HepG2 (cell line): ENCODE results near the gene TMEM120A. TPM values are rescaled to one million over a fixed set of nuclear protein-coding genes. Genes with fewer than 3 reads are reported as not detected.

ENCODE experiments used
- CHD2 ChIP-seq: IDR thresholded peaks from 2 replicates; pipeline ENCODE4 v1.6.1; 2011; ENCODE audit warnings: low read depth, low read length, improper control_type of control experiment
- CREB3 ChIP-seq: sonication (generic); formaldehyde crosslinking; IDR thresholded peaks from 2 replicates; pipeline ENCODE4 v1.5.0; 2020; ENCODE audit warnings: missing genetic modification reagents
- CSRNP2 ChIP-seq: sonication (generic); formaldehyde crosslinking; conservative IDR thresholded peaks from 2 replicates; pipeline ENCODE4 v1.8.0; 2022; ENCODE audit warnings: low read depth, missing genetic modification reagents
- ELK4 ChIP-seq: sonication (generic); formaldehyde crosslinking; IDR thresholded peaks from 2 replicates; pipeline ENCODE4 v1.9.0; 2021; ENCODE audit warnings: missing genetic modification reagents, borderline replicate concordance
- IRF9 ChIP-seq: sonication (generic); formaldehyde crosslinking; IDR thresholded peaks from 2 replicates; pipeline ENCODE4 v1.8.0; 2022; ENCODE audit warnings: missing genetic modification reagents, mild to moderate bottlenecking, borderline replicate concordance
- MED13 ChIP-seq: sonication (generic); formaldehyde crosslinking; IDR thresholded peaks from 2 replicates; pipeline ENCODE4 v1.5.0; 2020; ENCODE audit warnings: missing genetic modification reagents
- MLLT10 ChIP-seq: sonication (generic); formaldehyde crosslinking; IDR thresholded peaks from 2 replicates; pipeline ENCODE4 v1.4.0; 2020; ENCODE audit warnings: missing genetic modification reagents
- MYPOP ChIP-seq: sonication (generic); formaldehyde crosslinking; IDR thresholded peaks from 2 replicates; pipeline ENCODE4 v1.8.1; 2023; ENCODE audit warnings: mild to moderate bottlenecking, moderate library complexity, missing genetic modification reagents
- NCOA2 ChIP-seq: sonication (generic); formaldehyde crosslinking; IDR thresholded peaks from 2 replicates; pipeline ENCODE4 v1.8.0; 2022; ENCODE audit warnings: inconsistent platforms
- NFYC ChIP-seq: IDR thresholded peaks from 2 replicates; pipeline ENCODE4 v1.6.1; 2016; ENCODE audit warnings: missing genetic modification reagents, missing compliant biosample characterization
- SETDB1 ChIP-seq: sonication (generic); formaldehyde crosslinking; IDR thresholded peaks from 2 replicates; pipeline ENCODE4 v1.5.1; 2020; ENCODE audit warnings: missing genetic modification reagents, mild to moderate bottlenecking, borderline replicate concordance
- SUZ12 ChIP-seq: fragments of 150-350 bp; IDR thresholded peaks from 2 replicates; pipeline ENCODE4 v1.6.1; 2014; ENCODE audit warnings: low read depth, low read length
- TFE3 ChIP-seq: IDR thresholded peaks from 2 replicates; pipeline ENCODE4 v1.6.1; 2016
- ZBTB44 ChIP-seq: sonication (generic); formaldehyde crosslinking; IDR thresholded peaks from 2 replicates; pipeline ENCODE4 v1.4.0; 2020; ENCODE audit warnings: missing genetic modification reagents
- ZFP37 ChIP-seq: sonication (generic); formaldehyde crosslinking; IDR thresholded peaks from 2 replicates; pipeline ENCODE4 v1.4.0; 2020; ENCODE audit warnings: missing genetic modification reagents, borderline replicate concordance
- ZMAT3 ChIP-seq: sonication (generic); formaldehyde crosslinking; conservative IDR thresholded peaks from 2 replicates; pipeline ENCODE4 v1.7.0; 2021; ENCODE audit warnings: missing genetic modification reagents
- ZNF160 ChIP-seq: sonication (generic); formaldehyde crosslinking; IDR thresholded peaks from 2 replicates; pipeline ENCODE4 v1.8.0; 2022; ENCODE audit warnings: mild to moderate bottlenecking, inconsistent platforms, missing genetic modification reagents
- ZNF44 ChIP-seq: sonication (generic); formaldehyde crosslinking; IDR thresholded peaks from 2 replicates; pipeline ENCODE4 v1.5.1; 2020; ENCODE audit warnings: mild to moderate bottlenecking, missing genetic modification reagents
- ZNF547 ChIP-seq: sonication (generic); formaldehyde crosslinking; IDR thresholded peaks from 2 replicates; pipeline ENCODE4 v1.5.1; 2020; ENCODE audit warnings: mild to moderate bottlenecking, missing genetic modification reagents
- ZNF672 ChIP-seq: sonication (generic); formaldehyde crosslinking; IDR thresholded peaks from 2 replicates; pipeline ENCODE4 v1.8.1; 2022; ENCODE audit warnings: missing genetic modification reagents
- ZSCAN25 ChIP-seq: sonication (generic); formaldehyde crosslinking; IDR thresholded peaks from 2 replicates; pipeline ENCODE4 v1.8.0; 2022; ENCODE audit warnings: mild to moderate bottlenecking, missing genetic modification reagents
- polyA plus RNA-seq, 8 experiments: library from polyadenylated mRNA; depleted of rRNA in 3 of 8; stranded (reverse) in 7 of 8; unstranded in 1 of 8; fragments of >200 nt; fragmentation: Illumina TruSeq in 4 of 8; extraction: Trizol in 4 of 8; gene quantifications; 2 replicates each; pipeline versions ENCODE4 v1.2.1 to v1.2.3, GENCODE V29; 2011 to 2016; ENCODE audit warnings: low read depth in 4 of 8, missing spikeins in 1 of 8, mixed read lengths in 1 of 8; ENCODE audit not compliant: insufficient read depth in 1 of 8
- total RNA-seq, 5 experiments: library from RNA; depleted of rRNA; stranded (reverse); fragments of >200 nt; fragmentation: Illumina TruSeq; extraction: Trizol; gene quantifications; 2 replicates each; pipeline ENCODE4 v1.2.3, GENCODE V29; 2016; ENCODE audit warnings: low read depth in 1 of 5

TMEM120A gene
- total and polyA plus RNA-seq, 2 of the 13 experiments (the other 11 are each of a cell fraction or from before 2014, with no cell fraction given) = 40.3 to 102 TPM

- no peak for TF ChIP-seq CREB3 (CRISPR knock-in tag)
- TF ChIP-seq NFYC (CRISPR knock-in tag) = peak; percentile 95
- TF ChIP-seq ZNF547 (CRISPR knock-in tag) = peak; percentile 60
- TF ChIP-seq IRF9 (CRISPR knock-in tag) = peak; percentile 11; the same call in 1 of the 2 replicates
- no peak for TF ChIP-seq ZFP37 (CRISPR knock-in tag)
- TF ChIP-seq MLLT10 (CRISPR knock-in tag) = 0 out of 2 replicates have a peak, but pooled peaks have one; percentile 62
- peak; percentile 22; the same call in 1 of the 2 replicates for TF ChIP-seq ZBTB44
- no peak for TF ChIP-seq ZMAT3 (CRISPR knock-in tag)
- TF ChIP-seq ZNF160 (CRISPR knock-in tag) = peak; percentile 39; the same call in 1 of the 2 replicates
- no peak for TF ChIP-seq CSRNP2 (CRISPR knock-in tag)
- TF ChIP-seq NCOA2 (CRISPR knock-in tag) = peak; percentile 68; the same call in 1 of the 2 replicates
- TF ChIP-seq MYPOP (CRISPR knock-in tag) = no peak; the same call in 1 of the 2 replicates
- peak; percentile 70 for TF ChIP-seq ZSCAN25 (CRISPR knock-in tag)
- TF ChIP-seq TFE3 (CRISPR knock-in tag) = no peak
- TF ChIP-seq ZNF44 = 0 out of 2 replicates have a peak, but pooled peaks have one; percentile 70
- TF ChIP-seq CHD2 = peak; percentile 30; the same call in 1 of the 2 replicates
- TF ChIP-seq ZNF672 (CRISPR knock-in tag) = no peak
- no peak for TF ChIP-seq ELK4 (CRISPR knock-in tag)
- peak; percentile 9; the same call in 1 of the 2 replicates for TF ChIP-seq MED13
- no peak for TF ChIP-seq SETDB1
- TF ChIP-seq SUZ12 = no peak
These were observed at the start of gene TMEM120A (continued) for GRCh38 chr7:75994388-75995051.
